OCI-LY1 (cell line): Measurements from ENCODE around the gene PTPRN2.

Source experiments
- H2AFZ ChIP-seq: fragments of 200-600 bp; sonication (generic), shearing (Covaris generic); 2 replicates; pipeline ENCODE4 v1.6.0; 2014; ENCODE audit warnings: antibody characterized with exemption, mild to moderate bottlenecking, low read length
- H3F3A ChIP-seq: fragments of 200-600 bp; sonication (generic), shearing (Covaris generic); 2 replicates; pipeline ENCODE4 v1.6.0; 2014; ENCODE audit warnings: mild to moderate bottlenecking, antibody characterized with exemption, low read length, moderate library complexity; ENCODE audit not compliant: insufficient read depth
- H3K27ac ChIP-seq: fragments of 200-600 bp; sonication (generic); 2 replicates; pipeline ENCODE4 v1.5.1; 2014; ENCODE audit warnings: low read length, mixed run types, mild to moderate bottlenecking, low read depth; ENCODE audit not compliant: poor library complexity, severe bottlenecking
- H3K27me3 ChIP-seq: fragments of 200-600 bp; sonication (generic); 2 replicates; pipeline ENCODE4 v1.6.0; 2014; ENCODE audit warnings: antibody characterized with exemption, mild to moderate bottlenecking, low read length, moderate library complexity; ENCODE audit not compliant: insufficient read depth
- H3K36me3 ChIP-seq: fragments of 200-600 bp; sonication (generic); 2 replicates; pipeline ENCODE4 v1.6.1; 2014; ENCODE audit warnings: mild to moderate bottlenecking, antibody characterized with exemption, low read length, moderate library complexity, mixed read lengths; ENCODE audit not compliant: insufficient read depth
- H3K4me1 ChIP-seq: fragments of 200-600 bp; sonication (generic); 2 replicates; pipeline ENCODE4 v1.5.1; 2014; ENCODE audit warnings: mild to moderate bottlenecking, low read length, moderate library complexity; ENCODE audit not compliant: insufficient read depth, severe bottlenecking
- H3K4me2 ChIP-seq: fragments of 200-600 bp; sonication (generic), shearing (Covaris generic); 2 replicates; pipeline ENCODE4 v1.6.1; 2014; ENCODE audit warnings: low read length
- H3K4me3 ChIP-seq: fragments of 200-600 bp; sonication (generic); 2 replicates; pipeline ENCODE4 v1.5.1; 2014; ENCODE audit warnings: low read length, low read depth, mild to moderate bottlenecking, mixed read lengths; ENCODE audit not compliant: poor library complexity, severe bottlenecking
- H3K79me2 ChIP-seq: fragments of 200-600 bp; shearing (Covaris generic); 2 replicates; pipeline ENCODE4 v1.6.1; 2016; ENCODE audit warnings: mixed run types, low read length, mixed read lengths; ENCODE audit not compliant: insufficient read depth
- H3K9ac ChIP-seq: fragments of 200-600 bp; sonication (generic), shearing (Covaris generic); 2 replicates; pipeline ENCODE4 v1.6.1; 2014; ENCODE audit warnings: mild to moderate bottlenecking, low read length, mixed read lengths
- H3K9me2 ChIP-seq: fragments of 200-600 bp; sonication (generic), shearing (Covaris generic); 2 replicates; pipeline ENCODE4 v1.6.1; 2014; ENCODE audit warnings: low read depth, mild to moderate bottlenecking, low read length, mixed read lengths
- H3K9me3 ChIP-seq: fragments of 200-600 bp; shearing (Covaris generic); 2 replicates; pipeline ENCODE4 v1.6.1; 2014; ENCODE audit warnings: low read length, mixed read lengths
- H4K20me1 ChIP-seq: fragments of 200-600 bp; sonication (generic), shearing (Covaris generic); 2 replicates; pipeline ENCODE4 v1.6.0; 2016; ENCODE audit warnings: mild to moderate bottlenecking, low read length; ENCODE audit not compliant: insufficient read depth
- EZH2 ChIP-seq: fragments of 200-600 bp; sonication (generic), shearing (Covaris generic); IDR thresholded peaks from 2 replicates; pipeline ENCODE4 v1.8.0; 2017; ENCODE audit warnings: borderline replicate concordance, mixed run types, mild to moderate bottlenecking, antibody characterized with exemption, low read length, moderate library complexity, mixed read lengths
- TF ChIP-seq, protein P1 (sequence below): fragments of 200-600 bp; sonication (generic), shearing (Covaris generic); IDR thresholded peaks from 2 replicates; pipeline ENCODE4 v1.5.1; 2017; ENCODE audit warnings: mild to moderate bottlenecking, antibody characterized with exemption, low read length, moderate library complexity, mixed read lengths

Gene PTPRN2

DNA sequence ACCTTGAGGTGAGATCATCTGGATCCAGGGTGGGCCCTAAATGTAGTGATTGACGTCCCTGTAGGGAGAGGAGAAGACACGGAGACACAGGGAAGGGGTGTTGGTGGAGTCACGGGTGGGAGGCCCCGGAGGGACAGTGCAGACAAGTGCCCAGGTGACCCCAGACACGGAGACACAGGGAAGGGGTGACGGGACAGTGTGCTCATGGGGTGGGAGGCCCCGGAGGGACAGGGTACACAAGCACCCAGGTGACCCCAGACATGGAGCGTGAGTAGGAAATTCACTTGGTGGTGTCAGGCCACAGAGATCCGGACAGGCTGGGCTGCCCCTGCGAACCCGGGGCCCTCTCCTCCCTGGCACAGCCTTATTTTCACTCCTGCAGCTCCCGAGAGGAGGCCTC lies 176.9 kb downstream of the PTPRN2 start:
- Histone ChIP-seq H3K4me1 (no peaks in the 10 kb centered on the region), H3K27me3 (no peaks in the 10 kb centered on the region), H3K9me2 (no peaks in the 10 kb centered on the region), H3F3A (no peaks in the 10 kb centered on the region), H3K9ac (no peak overlapping the region), H3K27ac (no peak overlapping the region), H3K9me3 (no peaks in the 10 kb centered on the region), H3K4me2 (no peak overlapping the region), H3K4me3 (no peak overlapping the region), H3K36me3 (no peaks in the 10 kb centered on the region), H2AFZ (no peak overlapping the region), H3K79me2 (no peaks in the 10 kb centered on the region), H4K20me1 (no peaks in the 10 kb centered on the region)
- TF ChIP-seq, protein P1, sequence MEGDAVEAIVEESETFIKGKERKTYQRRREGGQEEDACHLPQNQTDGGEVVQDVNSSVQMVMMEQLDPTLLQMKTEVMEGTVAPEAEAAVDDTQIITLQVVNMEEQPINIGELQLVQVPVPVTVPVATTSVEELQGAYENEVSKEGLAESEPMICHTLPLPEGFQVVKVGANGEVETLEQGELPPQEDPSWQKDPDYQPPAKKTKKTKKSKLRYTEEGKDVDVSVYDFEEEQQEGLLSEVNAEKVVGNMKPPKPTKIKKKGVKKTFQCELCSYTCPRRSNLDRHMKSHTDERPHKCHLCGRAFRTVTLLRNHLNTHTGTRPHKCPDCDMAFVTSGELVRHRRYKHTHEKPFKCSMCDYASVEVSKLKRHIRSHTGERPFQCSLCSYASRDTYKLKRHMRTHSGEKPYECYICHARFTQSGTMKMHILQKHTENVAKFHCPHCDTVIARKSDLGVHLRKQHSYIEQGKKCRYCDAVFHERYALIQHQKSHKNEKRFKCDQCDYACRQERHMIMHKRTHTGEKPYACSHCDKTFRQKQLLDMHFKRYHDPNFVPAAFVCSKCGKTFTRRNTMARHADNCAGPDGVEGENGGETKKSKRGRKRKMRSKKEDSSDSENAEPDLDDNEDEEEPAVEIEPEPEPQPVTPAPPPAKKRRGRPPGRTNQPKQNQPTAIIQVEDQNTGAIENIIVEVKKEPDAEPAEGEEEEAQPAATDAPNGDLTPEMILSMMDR: no peak
- no peak for TF ChIP-seq EZH2

DNA sequence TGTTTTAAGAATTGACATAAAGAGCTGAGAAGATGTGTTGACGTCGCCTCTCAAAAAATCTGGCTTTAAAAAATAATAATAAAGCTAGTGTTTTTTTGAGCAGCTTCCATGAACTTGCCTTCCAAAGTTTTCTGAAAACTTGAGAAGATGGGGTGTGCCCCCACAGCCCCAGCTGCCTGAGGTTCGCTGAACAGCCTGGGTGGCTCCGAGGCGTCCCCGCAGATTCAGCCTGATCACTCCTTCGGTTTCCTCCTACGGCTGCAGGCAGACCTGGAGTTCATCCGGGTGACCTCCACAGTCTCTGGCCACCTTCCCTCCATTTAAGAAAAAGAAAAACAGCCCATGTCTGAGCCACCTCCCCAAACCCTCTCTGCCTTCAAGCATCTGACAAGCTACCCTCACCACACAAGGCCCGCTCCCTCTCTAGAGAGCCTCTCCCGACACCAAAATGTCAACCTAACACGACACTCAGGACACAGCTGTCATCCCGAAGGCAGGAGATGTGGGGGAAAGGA lies 177.8 kb downstream of the PTPRN2 start:
- TF ChIP-seq, protein P1: no peak
- TF ChIP-seq EZH2: no peak
- Histone ChIP-seq H3F3A (no peaks in the 10 kb centered on the region), H3K4me3 (no peak overlapping the region), H3K9ac (no peak overlapping the region), H3K9me2 (no peaks in the 10 kb centered on the region), H3K4me2 (no peak overlapping the region), H2AFZ (no peak overlapping the region), H3K36me3 (no peaks in the 10 kb centered on the region), H3K9me3 (no peaks in the 10 kb centered on the region), H3K4me1 (no peaks in the 10 kb centered on the region), H4K20me1 (no peaks in the 10 kb centered on the region), H3K79me2 (no peaks in the 10 kb centered on the region), H3K27me3 (no peaks in the 10 kb centered on the region), H3K27ac (no peak overlapping the region)

DNA sequence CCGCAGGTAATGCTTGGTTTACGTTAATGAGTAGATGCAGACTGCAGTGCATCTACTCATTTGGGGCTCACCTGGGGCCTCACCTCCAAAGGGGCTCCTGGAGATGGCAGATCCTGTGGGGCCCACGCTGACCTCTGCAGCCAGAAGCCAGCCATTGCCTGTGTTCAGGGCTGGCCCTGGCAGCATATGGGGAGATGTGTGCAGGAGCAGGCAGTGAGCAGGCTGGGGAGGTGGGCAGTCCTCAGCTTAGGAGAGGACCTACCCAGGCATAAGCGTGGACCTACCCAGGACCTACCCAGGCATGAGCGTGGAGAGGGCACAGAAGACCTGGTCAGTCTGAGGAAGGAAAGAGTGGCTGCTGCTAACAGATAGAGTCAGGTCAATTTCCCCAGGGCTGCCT lies 178.5 kb downstream of the PTPRN2 start:
- Histone ChIP-seq H3K4me3 (no peak overlapping the region), H3K27me3 (0 out of 2 replicates have a peak, but pooled peaks cover under 1% of the 10 kb centered on the region), H3K36me3 (no peaks in the 10 kb centered on the region), H3K4me1 (no peaks in the 10 kb centered on the region), H3K4me2 (no peak overlapping the region), H3K79me2 (no peaks in the 10 kb centered on the region), H3K9me2 (no peaks in the 10 kb centered on the region), H3K9me3 (no peaks in the 10 kb centered on the region), H3K27ac (no peak overlapping the region), H3F3A (no peaks in the 10 kb centered on the region), H3K9ac (no peak overlapping the region), H2AFZ (no peak overlapping the region), H4K20me1 (no peaks in the 10 kb centered on the region)
- no peak for TF ChIP-seq EZH2
- TF ChIP-seq, protein P1: no peak
